IMR-90 (cell line): ENCODE measurements around the gene SH3BP2. TPM values are rescaled to one million over a fixed set of nuclear protein-coding genes. Genes with fewer than 3 reads are reported as not detected.

Source experiments
- ATAC-seq: fragments of 200-7000 bp; cut with Tn5 transposase; 2 replicates; pipeline ENCODE4 v1.9.1; 2020; ENCODE audit warnings: low read depth, mild to moderate bottlenecking, moderate library complexity
- BruUV-seq: library from RNA; stranded (reverse); fragments of 400-500 nt; replicated peaks from 2 replicates; lab custom pipeline; 2021; lab: Mats Ljungman, UMichigan
- CTCF ChIA-PET: fragments of 300-600 bp; formaldehyde crosslinking; extraction: SDS; loops from one replicate; lab custom pipeline; 2021; ENCODE audit warnings: antibody characterized with exemption; lab: Yijun Ruan, JAX
- POLR2A ChIA-PET: fragments of 300-600 bp; sonication (Branson Sonifier 250); formaldehyde crosslinking; loops from one replicate; lab custom pipeline; 2022; ENCODE audit warnings: antibody characterized with exemption; ENCODE audit not compliant: unreplicated experiment; lab: Charles Lee
- DNase-seq: peaks from one replicate; pipeline ENCODE4 v3.0.0; 2013
- H2AFZ ChIP-seq: replicated peaks from 2 replicates; pipeline ENCODE3; 2013; ENCODE audit warnings: low read length, mild to moderate bottlenecking; ENCODE audit not compliant: poor library complexity
- H2AK5ac ChIP-seq: 2 replicates; pipeline ENCODE4 v1.6.1; 2013; ENCODE audit warnings: low read depth, low read length, inconsistent platforms
- H2AK9ac ChIP-seq: replicated peaks from 2 replicates; pipeline ENCODE3; 2013; ENCODE audit warnings: mild to moderate bottlenecking, low read depth, low read length, moderate library complexity; ENCODE audit not compliant: poor library complexity
- H2BK120ac ChIP-seq: 2 replicates; pipeline ENCODE4 v1.6.1; 2013; ENCODE audit warnings: low read depth, low read length, inconsistent platforms
- H2BK15ac ChIP-seq: 3 replicates; pipeline ENCODE4 v1.6.1; 2013; ENCODE audit warnings: low read depth, low read length, inconsistent platforms
- H2BK20ac ChIP-seq: 2 replicates; pipeline ENCODE4 v1.6.1; 2013; ENCODE audit warnings: low read depth, mild to moderate bottlenecking, inconsistent platforms, low read length, moderate library complexity
- H2BK5ac ChIP-seq: 2 replicates; pipeline ENCODE4 v1.6.1; 2013; ENCODE audit warnings: mild to moderate bottlenecking, low read depth, low read length, inconsistent platforms; ENCODE audit not compliant: poor library complexity, severe bottlenecking
- H3K14ac ChIP-seq: replicated peaks from 2 replicates; pipeline ENCODE4 v1.6.1; 2013; ENCODE audit warnings: low read depth, low read length, inconsistent platforms
- H3K18ac ChIP-seq: 2 replicates; pipeline ENCODE4 v1.6.1; 2013; ENCODE audit warnings: low read depth, low read length, control low read depth
- H3K23ac ChIP-seq: 2 replicates; pipeline ENCODE4 v1.6.1; 2013; ENCODE audit warnings: low read depth, low read length, inconsistent platforms
- H3K27ac ChIP-seq: 2 replicates; pipeline ENCODE4 v1.5.1; 2013; ENCODE audit warnings: mild to moderate bottlenecking, control low read depth, low read length; ENCODE audit not compliant: insufficient read depth
- H3K27me3 ChIP-seq: 2 replicates; pipeline ENCODE4 v1.6.1; 2013; ENCODE audit warnings: low read length; ENCODE audit not compliant: control insufficient read depth, insufficient read depth
- H3K36me3 ChIP-seq: 2 replicates; pipeline ENCODE4 v1.6.1; 2013; ENCODE audit warnings: low read length, mixed read lengths; ENCODE audit not compliant: control insufficient read depth, insufficient read depth
- H3K4ac ChIP-seq: 2 replicates; pipeline ENCODE4 v1.6.1; 2013; ENCODE audit warnings: low read depth, low read length, inconsistent platforms
- H3K4me1 ChIP-seq: 2 replicates; pipeline ENCODE4 v1.6.1; 2013; ENCODE audit warnings: low read length, mixed read lengths; ENCODE audit not compliant: control insufficient read depth, insufficient read depth
- H3K4me2 ChIP-seq: 2 replicates; pipeline ENCODE4 v1.6.1; 2013; ENCODE audit warnings: low read depth, mild to moderate bottlenecking, control low read depth, low read length, moderate library complexity
- H3K4me3 ChIP-seq: 2 replicates; pipeline ENCODE4 v1.5.1; 2013; ENCODE audit warnings: low read depth, mild to moderate bottlenecking, control low read depth, low read length, moderate library complexity; ENCODE audit not compliant: insufficient read depth
- H3K56ac ChIP-seq: 2 replicates; pipeline ENCODE4 v1.6.1; 2013; ENCODE audit warnings: low read length, inconsistent platforms; ENCODE audit not compliant: insufficient read depth; ENCODE audit errors: extremely low read depth
- H3K79me1 ChIP-seq, 2 experiments: 2 replicates each; pipeline ENCODE4 v1.6.1; 2013; ENCODE audit warnings: low read length in 2 of 2, inconsistent platforms in 1 of 2, low read depth in 1 of 2
- H3K9ac ChIP-seq: 2 replicates; pipeline ENCODE4 v1.6.1; 2013; ENCODE audit warnings: low read depth, low read length, control low read depth
- H3K9me1 ChIP-seq: 2 replicates; pipeline ENCODE4 v1.6.1; 2013; ENCODE audit warnings: low read length, inconsistent platforms; ENCODE audit not compliant: insufficient read depth
- H3K9me3 ChIP-seq: 2 replicates; pipeline ENCODE4 v1.6.1; 2013; ENCODE audit warnings: low read length; ENCODE audit not compliant: control insufficient read depth, insufficient read depth
- H4K20me1 ChIP-seq: 2 replicates; pipeline ENCODE4 v1.6.1; 2013; ENCODE audit warnings: low read length, inconsistent platforms; ENCODE audit not compliant: insufficient read depth
- H4K5ac ChIP-seq: 2 replicates; pipeline ENCODE4 v1.6.1; 2013; ENCODE audit warnings: mild to moderate bottlenecking, low read depth, low read length, control low read depth
- H4K8ac ChIP-seq, 2 experiments: 2 replicates each; pipeline ENCODE4 v1.6.1; 2013; ENCODE audit warnings: low read depth in 2 of 2, low read length in 2 of 2, control low read depth in 1 of 2, inconsistent platforms in 1 of 2
- H4K91ac ChIP-seq: 2 replicates; pipeline ENCODE4 v1.6.1; 2013; ENCODE audit warnings: low read depth, low read length, inconsistent platforms; ENCODE audit not compliant: insufficient read depth
- CEBPB ChIP-seq: IDR thresholded peaks from 2 replicates; pipeline ENCODE4 v1.6.1; 2012; ENCODE audit warnings: low read depth, low read length, improper control_type of control experiment
- CHD1 ChIP-seq: IDR thresholded peaks from 2 replicates; pipeline ENCODE4 v1.6.1; 2012; ENCODE audit warnings: low read depth, low read length, improper control_type of control experiment
- CTCF ChIP-seq: conservative IDR thresholded peaks from 2 replicates; pipeline ENCODE4 v1.5.1; 2012; ENCODE audit warnings: mild to moderate bottlenecking, low read depth, low read length, improper control_type of control experiment
- FOS ChIP-seq: fragments of 150-350 bp; IDR thresholded peaks from 2 replicates; pipeline ENCODE4 v1.6.1; 2016; ENCODE audit warnings: low read depth, low read length
- MAZ ChIP-seq: IDR thresholded peaks from 2 replicates; pipeline ENCODE4 v1.6.1; 2012; ENCODE audit warnings: low read depth, mild to moderate bottlenecking, low read length, improper control_type of control experiment, moderate library complexity, borderline replicate concordance
- MXI1 ChIP-seq: IDR thresholded peaks from 2 replicates; pipeline ENCODE4 v1.6.1; 2012; ENCODE audit warnings: low read depth, mild to moderate bottlenecking, low read length, moderate library complexity, borderline replicate concordance
- NFE2L2 ChIP-seq: fragments of 150-350 bp; IDR thresholded peaks from 2 replicates; pipeline ENCODE4 v1.6.1; 2016; ENCODE audit warnings: low read depth, mild to moderate bottlenecking, low read length
- POLR2A ChIP-seq: IDR thresholded peaks from 2 replicates; pipeline ENCODE4 v1.6.1; 2012; ENCODE audit warnings: mild to moderate bottlenecking, low read depth, low read length
- RAD21 ChIP-seq: IDR thresholded peaks from 2 replicates; pipeline ENCODE4 v1.6.1; 2012; ENCODE audit warnings: low read length, improper control_type of control experiment
- RCOR1 ChIP-seq: IDR thresholded peaks from 2 replicates; pipeline ENCODE4 v1.6.1; 2012; ENCODE audit warnings: mild to moderate bottlenecking, low read length, improper control_type of control experiment; ENCODE audit not compliant: insufficient replicate concordance
- RFX5 ChIP-seq: IDR thresholded peaks from 2 replicates; pipeline ENCODE4 v1.8.0; 2012; ENCODE audit warnings: low read depth, mild to moderate bottlenecking, low read length, moderate library complexity
- USF2 ChIP-seq: fragments of 150-350 bp; IDR thresholded peaks from 2 replicates; pipeline ENCODE4 v1.6.1; 2017; ENCODE audit warnings: mild to moderate bottlenecking, antibody characterized with exemption, low read length, low read depth
- WGBS, 2 experiments: methylation state at CpG; one replicate each; pipeline versions ENCODE4 v1.1.5 to v1.1.7; 2013; ENCODE audit warnings: missing lambda C conversion rate in 2 of 2; ENCODE audit not compliant: insufficient read length in 1 of 2; ENCODE audit errors: extremely low coverage in 2 of 2; 5-methylcytosine and 5-hydroxymethylcytosine counted together
- dilution Hi-C: fragments of 300-500 bp; cut with HindIII; formaldehyde crosslinking; loops from one replicate; pipeline ENCODE4 v1.14.3; 2018; ENCODE audit warnings: low sequenced_read_pairs; ENCODE audit not compliant: unreplicated experiment
- in situ Hi-C: fragments of 300-500 bp; cut with MboI; formaldehyde crosslinking; loops from 3 replicates; pipeline ENCODE4 v1.14.3; 2019; ENCODE audit warnings: low sequenced_read_pairs, inconsistent platforms, mixed read lengths
- intact Hi-C: fragments of 100-400 bp; cut with micrococcal nuclease; formaldehyde crosslinking; loops from 2 replicates; pipeline ENCODE4 v1.10.0; 2022
- polyA plus RNA-seq, 3 experiments: library from polyadenylated mRNA; depleted of rRNA; stranded (reverse); fragments of >200 nt; gene quantifications; 2 replicates each; pipeline ENCODE4 v1.2.3, GENCODE V29; 2012; ENCODE audit warnings: low replicate concordance in 1 of 3
- total RNA-seq: library from RNA; depleted of rRNA; stranded (reverse); fragments of >200 nt; gene quantifications from 2 replicates; pipeline ENCODE4 v1.2.3, GENCODE V29; 2012

Gene SH3BP2
- total and polyA plus RNA-seq, 2 of the 4 experiments (the other 2 are of a cell fraction) = 9.0 to 37.2 TPM

- H3K4me3 ChIP-seq = no peak overlapping the region
- no peak overlapping the region for H2BK120ac ChIP-seq
- in situ Hi-C loops (loop anchor here (25.0 kb wide), 1 partner anchor 284 kb away; no protein-coding TSS in a partner anchor), intact Hi-C loops (no loop called here), dilution Hi-C loops (no loop called here)
- no peak overlapping the region for H2AFZ ChIP-seq
- no peak overlapping the region for H3K9ac ChIP-seq
- DNase-seq (no peak), ATAC-seq (no peak)
- no peak overlapping the region for H2BK15ac ChIP-seq
- H3K4me1 ChIP-seq = peaks cover 8% of the 10 kb centered on the region
- ChIA-PET CTCF (no interaction called here), POLR2A (no interaction called here)
- no peak overlapping the region for H3K4ac ChIP-seq
- H4K91ac ChIP-seq = no peak overlapping the region
- H3K79me1 ChIP-seq = peaks cover 44 to 69% of the 10 kb centered on the region in 2 experiments
- 100% methylated on average over 2 of the region's 4 CpGs; no CpG with 5 or more reads in 1 of the 2 experiments for WGBS, 2 experiments
- no peaks in the 10 kb centered on the region for H3K27me3 ChIP-seq
- H3K14ac ChIP-seq = no peak overlapping the region
- peaks cover 2% of the 10 kb centered on the region; the same call in 1 of the 2 replicates for H3K36me3 ChIP-seq
- H4K20me1 ChIP-seq = peaks cover 28% of the 10 kb centered on the region
- TF ChIP-seq FOS = no peak
- no peak for TF ChIP-seq RFX5
- TF ChIP-seq MXI1 = no peak
- no peak for TF ChIP-seq CHD1
- no peak for TF ChIP-seq MAZ
- TF ChIP-seq POLR2A = no peak
- no peak for TF ChIP-seq CEBPB
- TF ChIP-seq CTCF = no peak
- no peak for TF ChIP-seq NFE2L2
- no peak for TF ChIP-seq USF2
- no peak for TF ChIP-seq RCOR1
- TF ChIP-seq RAD21 = no peak
- no peak overlapping the region for H3K27ac ChIP-seq
- no peak overlapping the region for H3K18ac ChIP-seq
- no peak overlapping the region for H4K8ac ChIP-seq
- H3K23ac ChIP-seq = peak overlapping the region; percentile 8; the same call in 1 of the 2 replicates
- H3K56ac ChIP-seq = no peak overlapping the region
- no peak overlapping the region for H2AK9ac ChIP-seq
- BruUV-seq = no TSS peak
- no peaks in the 10 kb centered on the region for H3K9me3 ChIP-seq
- H2AK5ac ChIP-seq = no peak overlapping the region
- peaks cover 39% of the 10 kb centered on the region for H3K9me1 ChIP-seq
- H4K5ac ChIP-seq = no peak overlapping the region
- no peak overlapping the region for H2BK20ac ChIP-seq
- H3K4me2 ChIP-seq = no peak overlapping the region
- no peak overlapping the region for H2BK5ac ChIP-seq
These were observed 39.4 kb upstream of the SH3BP2 start for GRCh38 chr4:2753436-2753835.
